ENCODE results near the gene TFB2M. TPM values are rescaled to one million over a fixed set of nuclear protein-coding genes. Genes with fewer than 3 reads are reported as not detected.

TFB2M gene
- polyA plus RNA-seq, 1 donor (not counting 4 experiments of a cell fraction or from before 2014, with no cell fraction given) = 28.6 TPM

- Histone ChIP-seq H3K9me1 (ENCODE audit: control insufficient read depth, extremely low read depth, insufficient read depth, low read length) (no peaks in the 10 kb centered on the region), H3K27ac (ENCODE audit: control insufficient read depth, insufficient read depth, low read length) (peak overlapping the region; percentile 66), H3K9me3 (ENCODE audit: control insufficient read depth, low read depth, low read length) (no peaks in the 10 kb centered on the region), H3K4me1 (ENCODE audit: control insufficient read depth, extremely low read depth, insufficient read depth, low read length) (peaks cover 14% of the 10 kb centered on the region), H3K27me3 (ENCODE audit: control insufficient read depth, extremely low read depth, insufficient read depth, low read length) (no peaks in the 10 kb centered on the region), H4K20me1 (ENCODE audit: control insufficient read depth, extremely low read depth, insufficient read depth, low read length) (no peaks in the 10 kb centered on the region), H3K9ac (ENCODE audit: control insufficient read depth, extremely low read depth, insufficient read depth, low read length) (peak overlapping the region; percentile 11), H3K4me3 (ENCODE audit: control insufficient read depth in 2 of 3, extremely low read depth in 1 of 3, insufficient read depth in 2 of 3, low read depth in 1 of 3, low read length in 3 of 3) (no peak overlapping the region), H3K4me2 (ENCODE audit: control insufficient read depth, extremely low read depth, insufficient read depth, low read depth, low read length) (peak overlapping the region; percentile 50), H3K79me2 (ENCODE audit: control insufficient read depth, insufficient read depth, low read length) (peaks cover 12% of the 10 kb centered on the region), H3K36me3 (ENCODE audit: control insufficient read depth in 2 of 2, extremely low read depth in 1 of 2, insufficient read depth in 2 of 2, low read length in 2 of 2) (no peaks in the 10 kb centered on the region), H2AFZ (ENCODE audit: control insufficient read depth, low read length) (no peak overlapping the region)
- DNase-seq (ENCODE audit: low read depth, low spot score) (no peak), FAIRE-seq (no peak)
- dilution Hi-C loops (cut with MboI; ENCODE audit: extremely low pct_ligation_motif_present, low sequenced_read_pairs) = no loop called here
- TF ChIP-seq EZH2 (IDR thresholded peaks at IDR 0.05; ENCODE audit: low read length) (no peak), CTCF (optimal IDR thresholded peaks at IDR 0.05 in 1 of 3, IDR thresholded peaks at IDR 0.05 in 1 of 3, conservative IDR thresholded peaks at IDR 0.05 in 1 of 3; ENCODE audit: extremely low read depth in 1 of 3, insufficient read depth in 2 of 3, low read length in 3 of 3) (no peak)
These were observed 21.0 kb upstream of the TFB2M start for GRCh38 chr1:246587032-246587431.

- no peak overlapping the region for H3K4me3 ChIP-seq (ENCODE audit: control insufficient read depth in 2 of 3, extremely low read depth in 1 of 3, insufficient read depth in 2 of 3, low read depth in 1 of 3, low read length in 3 of 3)
- H3K27ac ChIP-seq (ENCODE audit: control insufficient read depth, insufficient read depth, low read length) = no peak overlapping the region
- no peaks in the 10 kb centered on the region for H4K20me1 ChIP-seq (ENCODE audit: control insufficient read depth, extremely low read depth, insufficient read depth, low read length)
- peaks cover 9% of the 10 kb centered on the region for H3K79me2 ChIP-seq (ENCODE audit: control insufficient read depth, insufficient read depth, low read length)
- no peak overlapping the region for H2AFZ ChIP-seq (ENCODE audit: control insufficient read depth, low read length)
- TF ChIP-seq EZH2 (IDR thresholded peaks at IDR 0.05; ENCODE audit: low read length) = no peak
- no peak for TF ChIP-seq CTCF (optimal IDR thresholded peaks at IDR 0.05 in 1 of 3, IDR thresholded peaks at IDR 0.05 in 1 of 3, conservative IDR thresholded peaks at IDR 0.05 in 1 of 3; ENCODE audit: extremely low read depth in 1 of 3, insufficient read depth in 2 of 3, low read length in 3 of 3)
- no peak for DNase-seq (ENCODE audit: low read depth, low spot score)
- no peak overlapping the region for H3K4me2 ChIP-seq (ENCODE audit: control insufficient read depth, extremely low read depth, insufficient read depth, low read depth, low read length)
- H3K4me1 ChIP-seq (ENCODE audit: control insufficient read depth, extremely low read depth, insufficient read depth, low read length) = peaks cover 11% of the 10 kb centered on the region
- no peaks in the 10 kb centered on the region for H3K9me3 ChIP-seq (ENCODE audit: control insufficient read depth, low read depth, low read length)
- H3K27me3 ChIP-seq (ENCODE audit: control insufficient read depth, extremely low read depth, insufficient read depth, low read length) = no peaks in the 10 kb centered on the region
- dilution Hi-C loops (cut with MboI; ENCODE audit: extremely low pct_ligation_motif_present, low sequenced_read_pairs) = no loop called here
- H3K9me1 ChIP-seq (ENCODE audit: control insufficient read depth, extremely low read depth, insufficient read depth, low read length) = no peaks in the 10 kb centered on the region
- H3K36me3 ChIP-seq (ENCODE audit: control insufficient read depth in 2 of 2, extremely low read depth in 1 of 2, insufficient read depth in 2 of 2, low read length in 2 of 2) = no peaks in the 10 kb centered on the region
- no peak for FAIRE-seq
- no peak overlapping the region for H3K9ac ChIP-seq (ENCODE audit: control insufficient read depth, extremely low read depth, insufficient read depth, low read length)
These were observed 17.6 kb upstream of the TFB2M start for GRCh38 chr1:246583448-246584185.
